Esophagus (tissue), 2 donors: ENCODE data around the gene ARL13A. TPM values are rescaled to one million over a fixed set of nuclear protein-coding genes. Genes with fewer than 3 reads are reported as not detected.

ENCODE experiments used
- H3K27ac ChIP-seq, 2 donors: one replicate each; pipeline ENCODE4 v1.5.1; 2013; ENCODE audit warnings: low read depth in 2 of 2, mild to moderate bottlenecking in 2 of 2, inconsistent platforms in 1 of 2, low read length in 1 of 2, moderate library complexity in 1 of 2
- H3K27me3 ChIP-seq, 2 donors: one replicate each; pipeline ENCODE4 v1.6.1; 2013; ENCODE audit warnings: low read length in 2 of 2, control low read depth in 1 of 2, mild to moderate bottlenecking in 1 of 2; ENCODE audit not compliant: insufficient read depth in 2 of 2, control insufficient read depth in 1 of 2
- H3K36me3 ChIP-seq, 2 donors: one replicate each; pipeline ENCODE4 v1.6.1; 2013; ENCODE audit warnings: low read length in 1 of 2; ENCODE audit not compliant: control insufficient read depth in 2 of 2, insufficient read depth in 2 of 2
- H3K4me1 ChIP-seq, 2 donors: one replicate each; pipeline ENCODE4 v1.6.1; 2013; ENCODE audit warnings: low read length in 1 of 2; ENCODE audit not compliant: control insufficient read depth in 2 of 2, insufficient read depth in 2 of 2
- H3K4me3 ChIP-seq, 2 donors: one replicate each; pipeline ENCODE4 v1.5.1; 2013; ENCODE audit warnings: low read length in 2 of 2, mild to moderate bottlenecking in 2 of 2, low read depth in 1 of 2, moderate library complexity in 1 of 2
- H3K9me3 ChIP-seq, 2 donors: one replicate each; pipeline ENCODE4 v1.6.1; 2013; ENCODE audit warnings: mild to moderate bottlenecking in 2 of 2, low read depth in 1 of 2, low read length in 1 of 2, moderate library complexity in 1 of 2; ENCODE audit not compliant: control insufficient read depth in 2 of 2, insufficient read depth in 1 of 2
- WGBS, 2 donors: extraction: QIAGEN DNeasy Blood & Tissue Kit; methylation state at CpG; one replicate each; pipeline ENCODE4 v1.1.7; 2013; 5-methylcytosine and 5-hydroxymethylcytosine counted together
- polyA plus RNA-seq, 2 donors: library from polyadenylated mRNA; stranded (reverse); fragments of 200-250 nt; gene quantifications; one replicate each; pipeline ENCODE4 v1.2.3, GENCODE V29; 2013
- donor health status: healthy with polysubstance abuse.
- donor health status: Bipolar disorder and iron deficiency.

ARL13A gene
- polyA plus RNA-seq: not detected

- 63 to 96% methylated on average over 2 of the region's 2 CpGs for WGBS, 2 donors
- no peak within 1 kb of the TSS for H3K27ac ChIP-seq
- no peaks in the 10 kb centered on the region for H3K4me1 ChIP-seq
- no peaks in the 10 kb centered on the region for H3K27me3 ChIP-seq
- H3K36me3 ChIP-seq: no peaks in the 10 kb centered on the region
- no peaks in the 10 kb centered on the region for H3K9me3 ChIP-seq
- H3K4me3 ChIP-seq: no peak within 1 kb of the TSS
Measured at GRCh38 chrX:100969408-100969807, at the start of gene ARL13A. TSS of gene ARL13A (plus strand) at chrX:100969708. CDS start at chrX:100973690, 3,982 bp downstream.

GRCh38 chrX:100924375-100924774, 45.1 kb upstream of the ARL13A start:
- no peaks in the 10 kb centered on the region for H3K4me1 ChIP-seq
- no peak overlapping the region for H3K4me3 ChIP-seq
- no peaks in the 10 kb centered on the region for H3K27me3 ChIP-seq
- H3K27ac ChIP-seq: no peak overlapping the region
- no peaks in the 10 kb centered on the region for H3K9me3 ChIP-seq
- WGBS, 2 donors: 68 to 82% methylated on average over 3 of the region's 3 CpGs
- H3K36me3 ChIP-seq: no peaks in the 10 kb centered on the region

GRCh38 chrX:100926453-100926852, 43.1 kb upstream of the ARL13A start:
- Histone ChIP-seq H3K9me3 (no peaks in the 10 kb centered on the region), H3K27me3 (no peaks in the 10 kb centered on the region), H3K4me1 (no peaks in the 10 kb centered on the region), H3K36me3 (no peaks in the 10 kb centered on the region), H3K27ac (no peak overlapping the region), H3K4me3 (no peak overlapping the region)
- 66 to 84% methylated on average over 2 of the region's 2 CpGs for WGBS, 2 donors

GRCh38 chrX:100928660-100929613, 40.6 kb upstream of the ARL13A start, which contains the start of gene XKRX:
TSS of gene XKRX (minus strand) at chrX:100928917. CDS start at chrX:100928304, 613 bp downstream.
- peak within 1 kb of the TSS; percentile 39 to 62 for H3K4me3 ChIP-seq

GRCh38 chrX:100931218-100931924, 38.1 kb upstream of the ARL13A start:
- 77 to 90% methylated on average over 4 of the region's 4 CpGs for WGBS, 2 donors
- Histone ChIP-seq H3K27ac (no peak overlapping the region), H3K27me3 (no peaks in the 10 kb centered on the region), H3K36me3 (no peaks in the 10 kb centered on the region), H3K9me3 (no peaks in the 10 kb centered on the region), H3K4me1 (no peaks in the 10 kb centered on the region), H3K4me3 (no peak overlapping the region)

More at GRCh38 chrX:100928660-100929613, 40.6 kb upstream of the ARL13A start, which contains the start of gene XKRX:
- Histone ChIP-seq H3K27me3 (no peaks in the 10 kb centered on the region), H3K4me1 (no peaks in the 10 kb centered on the region), H3K36me3 (no peaks in the 10 kb centered on the region), H3K9me3 (no peaks in the 10 kb centered on the region), H3K27ac (peak within 1 kb of the TSS; percentile 70 to 81)
- WGBS, 2 donors: 1 to 26% methylated on average over 51 of the region's 51 CpGs

- Histone ChIP-seq H3K36me3 (no peaks in the 10 kb centered on the region), H3K9me3 (no peaks in the 10 kb centered on the region), H3K27me3 (no peaks in the 10 kb centered on the region), H3K4me3 (no peak overlapping the region), H3K4me1 (no peaks in the 10 kb centered on the region), H3K27ac (no peak overlapping the region)
- 76 to 92% methylated on average over 3 of the region's 3 CpGs for WGBS, 2 donors
Measured at GRCh38 chrX:100931925-100932285, 37.6 kb upstream of the ARL13A start.

- Histone ChIP-seq H3K27me3 (no peaks in the 10 kb centered on the region), H3K9me3 (no peaks in the 10 kb centered on the region), H3K27ac (no peak overlapping the region), H3K36me3 (no peaks in the 10 kb centered on the region), H3K4me3 (no peak overlapping the region), H3K4me1 (no peaks in the 10 kb centered on the region)
- WGBS, 2 donors: 64 to 71% methylated on average over 2 of the region's 2 CpGs
Measured at GRCh38 chrX:100935767-100936166, 33.7 kb upstream of the ARL13A start.

- Histone ChIP-seq H3K4me3 (no peak overlapping the region), H3K36me3 (no peaks in the 10 kb centered on the region), H3K9me3 (no peaks in the 10 kb centered on the region), H3K27ac (no peak overlapping the region), H3K4me1 (no peaks in the 10 kb centered on the region), H3K27me3 (no peaks in the 10 kb centered on the region)
- WGBS, 2 donors: 48 to 58% methylated on average over 4 of the region's 4 CpGs
Measured at GRCh38 chrX:100939333-100939732, 30.2 kb upstream of the ARL13A start.

- H3K36me3 ChIP-seq: no peaks in the 10 kb centered on the region
- whole genome bisulfite sequencing, 2 donors: 92 to 96% methylated on average over 3 of the region's 3 CpGs
- H3K27me3 ChIP-seq: no peaks in the 10 kb centered on the region
- H3K4me1 ChIP-seq: no peaks in the 10 kb centered on the region
- no peaks in the 10 kb centered on the region for H3K9me3 ChIP-seq
- no peak overlapping the region for H3K4me3 ChIP-seq
- no peak overlapping the region for H3K27ac ChIP-seq
Measured at GRCh38 chrX:100944601-100945000, 24.9 kb upstream of the ARL13A start.
